SK-N-SH treated with all-trans-retinoic acid at 6 μM for 48 hours (cell line): ENCODE data around the gene MEF2C.

ENCODE experiments used
- ATAC-seq: fragments of 200-7000 bp; cut with Tn5 transposase; 3 replicates; pipeline ENCODE4 v1.9.1; 2020; ENCODE audit warnings: mild to moderate bottlenecking, moderate library complexity
- ARNTL ChIP-seq: fragments of 450-650 bp; formaldehyde crosslinking; IDR thresholded peaks from 2 replicates; pipeline ENCODE4 v1.5.0; 2020; ENCODE audit warnings: low read depth, mild to moderate bottlenecking, moderate library complexity, borderline replicate concordance
- BACH2 ChIP-seq: fragments of 250-450 bp; sonication (Bioruptor Pico); IDR thresholded peaks from 2 replicates; pipeline ENCODE4 v1.9.0; 2021; ENCODE audit warnings: mild to moderate bottlenecking, borderline replicate concordance
- CSDC2 ChIP-seq: fragments of 250-450 bp; sonication (Bioruptor Pico); IDR thresholded peaks from 2 replicates; pipeline ENCODE4 v1.5.0; 2020; ENCODE audit warnings: mild to moderate bottlenecking, moderate library complexity
- ESRRG ChIP-seq: fragments of 250-450 bp; sonication (Bioruptor Pico); IDR thresholded peaks from 2 replicates; pipeline ENCODE4 v1.6.1; 2021; ENCODE audit warnings: mild to moderate bottlenecking
- GLIS3 ChIP-seq: fragments of 250-450 bp; sonication (Bioruptor Pico); IDR thresholded peaks from 2 replicates; pipeline ENCODE4 v1.5.0; 2020; ENCODE audit warnings: mild to moderate bottlenecking, moderate library complexity
- ISL1 ChIP-seq: fragments of 250-450 bp; sonication (Bioruptor Pico); IDR thresholded peaks from 2 replicates; pipeline ENCODE4 v2.1.2; 2022; ENCODE audit warnings: mild to moderate bottlenecking, moderate library complexity
- OSR1 ChIP-seq: fragments of 250-450 bp; sonication (Bioruptor Pico); IDR thresholded peaks from 2 replicates; pipeline ENCODE4 v1.8.0; 2022; ENCODE audit warnings: moderate library complexity, mild to moderate bottlenecking, inconsistent platforms
- PPARA ChIP-seq: fragments of 250-450 bp; sonication (Bioruptor Pico); IDR thresholded peaks from 2 replicates; pipeline ENCODE4 v1.5.0; 2020; ENCODE audit warnings: mild to moderate bottlenecking, borderline replicate concordance
- RARB ChIP-seq: fragments of 250-450 bp; sonication (Bioruptor Pico); IDR thresholded peaks from 2 replicates; pipeline ENCODE4 v1.8.0; 2021; ENCODE audit warnings: mild to moderate bottlenecking, moderate library complexity
- SNAI2 ChIP-seq: fragments of 250-450 bp; sonication (Bioruptor Pico); IDR thresholded peaks from 2 replicates; pipeline ENCODE4 v1.5.0; 2020; ENCODE audit warnings: mild to moderate bottlenecking, moderate library complexity
- TCF4 ChIP-seq: fragments of 250-450 bp; sonication (Bioruptor Pico); IDR thresholded peaks from 2 replicates; pipeline ENCODE4 v1.8.0; 2021; ENCODE audit warnings: mild to moderate bottlenecking, moderate library complexity, borderline replicate concordance
- TOX ChIP-seq: fragments of 250-450 bp; sonication (Bioruptor Pico); IDR thresholded peaks from 2 replicates; pipeline ENCODE4 v1.8.0; 2021; ENCODE audit warnings: mild to moderate bottlenecking, moderate library complexity, borderline replicate concordance
- ZC3H10 ChIP-seq: fragments of 250-450 bp; sonication (Bioruptor Pico); IDR thresholded peaks from 2 replicates; pipeline ENCODE4 v1.5.1; 2021; ENCODE audit warnings: mild to moderate bottlenecking, moderate library complexity
- ZFP3 ChIP-seq: fragments of 250-450 bp; sonication (Bioruptor Pico); IDR thresholded peaks from 2 replicates; pipeline ENCODE4 v1.5.0; 2020; ENCODE audit warnings: mild to moderate bottlenecking, moderate library complexity
- ZFP30 ChIP-seq: fragments of 450-650 bp; formaldehyde crosslinking; IDR thresholded peaks from 2 replicates; pipeline ENCODE4 v1.5.0; 2022; ENCODE audit warnings: mild to moderate bottlenecking, moderate library complexity
- ZNF565 ChIP-seq: fragments of 450-650 bp; formaldehyde crosslinking; conservative IDR thresholded peaks from 2 replicates; pipeline ENCODE4 v1.5.0; 2020; ENCODE audit warnings: low read depth, mild to moderate bottlenecking, moderate library complexity
- ZNF70 ChIP-seq: fragments of 450-650 bp; formaldehyde crosslinking; IDR thresholded peaks from 2 replicates; pipeline ENCODE4 v1.5.0; 2020; ENCODE audit warnings: mild to moderate bottlenecking, moderate library complexity
- TF ChIP-seq, protein P1 (sequence below): fragments of 250-450 bp; sonication (Bioruptor Pico); IDR thresholded peaks from 2 replicates; pipeline ENCODE4 v1.8.0; 2020; ENCODE audit warnings: mild to moderate bottlenecking, moderate library complexity, borderline replicate concordance
- TF ChIP-seq, protein P2 (sequence below): fragments of 250-450 bp; sonication (Bioruptor Pico); IDR thresholded peaks from 2 replicates; pipeline ENCODE4 v1.5.1; 2021; ENCODE audit warnings: mild to moderate bottlenecking, moderate library complexity
- TF ChIP-seq, protein P3 (sequence below): fragments of 250-450 bp; sonication (Bioruptor Pico); IDR thresholded peaks from 2 replicates; pipeline ENCODE4 v1.8.0; 2021; ENCODE audit warnings: low read depth, mild to moderate bottlenecking, moderate library complexity, borderline replicate concordance
- TF ChIP-seq, protein P4 (sequence below): fragments of 250-450 bp; sonication (Bioruptor Pico); IDR thresholded peaks from 2 replicates; pipeline ENCODE4 v1.5.0; 2020; ENCODE audit warnings: mild to moderate bottlenecking, moderate library complexity

MEF2C gene

DNA sequence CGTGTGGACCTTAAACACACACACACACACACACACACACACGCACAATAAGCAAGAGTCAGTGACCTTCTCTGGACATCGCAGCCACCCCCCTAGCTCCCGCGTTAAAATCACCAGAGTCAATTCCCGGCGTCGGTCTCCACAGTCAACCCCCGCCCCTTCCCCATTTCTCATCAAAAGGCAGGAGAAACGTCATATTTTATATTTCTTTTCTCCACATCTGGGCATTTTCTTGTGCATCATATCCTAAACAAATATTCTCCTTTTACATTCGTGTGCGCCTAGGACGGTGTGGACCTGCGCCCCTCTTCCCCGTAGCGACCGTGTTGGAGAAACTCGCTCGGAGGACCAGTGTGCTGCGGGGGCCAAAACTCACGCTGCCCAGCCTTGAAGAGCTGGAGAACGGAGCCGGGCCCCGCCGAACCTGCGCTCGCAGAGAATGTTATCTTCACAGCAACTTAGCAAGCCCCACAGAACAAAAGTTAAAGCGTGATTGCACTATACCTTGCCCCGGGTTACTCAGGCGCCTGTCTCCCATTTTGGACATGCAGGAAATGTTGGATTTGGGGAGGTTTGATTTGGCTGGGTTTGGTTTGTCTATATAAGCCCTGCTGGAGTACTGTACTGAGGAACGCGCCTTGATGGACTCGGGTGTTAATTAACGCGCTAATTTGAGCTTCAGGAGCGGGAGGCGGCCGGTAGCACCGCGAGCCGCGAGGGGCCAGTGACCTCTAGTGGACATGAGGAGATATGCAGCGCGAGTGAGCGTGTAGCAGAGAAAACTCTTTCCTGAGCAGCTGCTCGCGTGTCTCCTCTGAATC is 192.4 kb downstream of the MEF2C start:
- peak; percentile 87 for ATAC-seq
- TF ChIP-seq, protein P1, sequence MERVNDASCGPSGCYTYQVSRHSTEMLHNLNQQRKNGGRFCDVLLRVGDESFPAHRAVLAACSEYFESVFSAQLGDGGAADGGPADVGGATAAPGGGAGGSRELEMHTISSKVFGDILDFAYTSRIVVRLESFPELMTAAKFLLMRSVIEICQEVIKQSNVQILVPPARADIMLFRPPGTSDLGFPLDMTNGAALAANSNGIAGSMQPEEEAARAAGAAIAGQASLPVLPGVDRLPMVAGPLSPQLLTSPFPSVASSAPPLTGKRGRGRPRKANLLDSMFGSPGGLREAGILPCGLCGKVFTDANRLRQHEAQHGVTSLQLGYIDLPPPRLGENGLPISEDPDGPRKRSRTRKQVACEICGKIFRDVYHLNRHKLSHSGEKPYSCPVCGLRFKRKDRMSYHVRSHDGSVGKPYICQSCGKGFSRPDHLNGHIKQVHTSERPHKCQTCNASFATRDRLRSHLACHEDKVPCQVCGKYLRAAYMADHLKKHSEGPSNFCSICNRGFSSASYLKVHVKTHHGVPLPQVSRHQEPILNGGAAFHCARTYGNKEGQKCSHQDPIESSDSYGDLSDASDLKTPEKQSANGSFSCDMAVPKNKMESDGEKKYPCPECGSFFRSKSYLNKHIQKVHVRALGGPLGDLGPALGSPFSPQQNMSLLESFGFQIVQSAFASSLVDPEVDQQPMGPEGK (CRISPR knock-in tag): no peak
- no peak for TF ChIP-seq ZFP30 (CRISPR knock-in tag)
- no peak for TF ChIP-seq RARB
- no peak for TF ChIP-seq ARNTL
- no peak for TF ChIP-seq OSR1 (CRISPR knock-in tag)
- no peak for TF ChIP-seq ZC3H10
- TF ChIP-seq SNAI2: no peak
- TF ChIP-seq GLIS3 (CRISPR knock-in tag): no peak
- TF ChIP-seq BACH2 (CRISPR knock-in tag): no peak
- no peak for TF ChIP-seq ZNF565 (CRISPR knock-in tag)
- TF ChIP-seq, protein P2, sequence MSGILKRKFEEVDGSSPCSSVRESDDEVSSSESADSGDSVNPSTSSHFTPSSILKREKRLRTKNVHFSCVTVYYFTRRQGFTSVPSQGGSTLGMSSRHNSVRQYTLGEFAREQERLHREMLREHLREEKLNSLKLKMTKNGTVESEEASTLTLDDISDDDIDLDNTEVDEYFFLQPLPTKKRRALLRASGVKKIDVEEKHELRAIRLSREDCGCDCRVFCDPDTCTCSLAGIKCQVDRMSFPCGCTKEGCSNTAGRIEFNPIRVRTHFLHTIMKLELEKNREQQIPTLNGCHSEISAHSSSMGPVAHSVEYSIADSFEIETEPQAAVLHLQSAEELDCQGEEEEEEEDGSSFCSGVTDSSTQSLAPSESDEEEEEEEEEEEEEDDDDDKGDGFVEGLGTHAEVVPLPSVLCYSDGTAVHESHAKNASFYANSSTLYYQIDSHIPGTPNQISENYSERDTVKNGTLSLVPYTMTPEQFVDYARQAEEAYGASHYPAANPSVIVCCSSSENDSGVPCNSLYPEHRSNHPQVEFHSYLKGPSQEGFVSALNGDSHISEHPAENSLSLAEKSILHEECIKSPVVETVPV: no peak
- no peak for TF ChIP-seq TOX (CRISPR knock-in tag)
- TF ChIP-seq TCF4 (CRISPR knock-in tag): no peak
- TF ChIP-seq, all 23 proteins: peak for 0

DNA sequence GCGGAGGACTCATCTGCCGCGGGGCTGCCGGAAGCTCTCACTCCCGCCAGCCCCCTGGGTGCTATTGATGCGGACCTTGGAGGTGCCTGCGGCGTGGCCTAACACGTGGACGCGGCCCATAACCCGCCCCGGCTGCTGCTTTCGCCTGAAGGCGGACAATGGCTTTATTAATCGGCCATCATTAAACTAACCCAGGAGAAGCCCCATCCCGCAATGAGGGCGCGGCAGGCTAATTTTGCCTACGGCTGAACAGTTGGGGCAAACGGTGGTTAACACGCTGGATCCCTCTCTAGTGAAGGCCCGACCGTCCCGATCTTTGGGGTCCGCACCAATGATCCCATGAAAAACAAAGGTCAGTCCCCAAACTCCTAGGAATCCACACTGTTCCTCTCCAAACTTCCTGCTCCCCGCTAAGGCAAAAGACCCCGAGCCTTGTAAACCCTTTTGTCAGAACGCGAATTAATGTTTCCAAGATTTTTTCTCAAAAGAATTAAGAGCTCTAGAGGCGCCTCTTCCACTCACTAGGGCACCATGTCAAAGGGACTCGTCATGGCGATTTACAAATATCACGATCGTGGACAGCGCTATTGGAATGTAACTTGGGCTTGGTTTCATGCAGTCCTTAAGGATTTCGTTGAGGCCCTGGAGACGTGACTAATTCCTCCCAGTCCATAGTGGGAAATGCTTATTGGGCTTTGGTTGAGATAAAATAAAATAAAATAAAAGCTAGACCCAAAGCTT is 193.1 kb downstream of the MEF2C start:
- TF ChIP-seq PPARA (CRISPR knock-in tag): no peak
- TF ChIP-seq ZFP3 (CRISPR knock-in tag): no peak
- TF ChIP-seq, protein P3, sequence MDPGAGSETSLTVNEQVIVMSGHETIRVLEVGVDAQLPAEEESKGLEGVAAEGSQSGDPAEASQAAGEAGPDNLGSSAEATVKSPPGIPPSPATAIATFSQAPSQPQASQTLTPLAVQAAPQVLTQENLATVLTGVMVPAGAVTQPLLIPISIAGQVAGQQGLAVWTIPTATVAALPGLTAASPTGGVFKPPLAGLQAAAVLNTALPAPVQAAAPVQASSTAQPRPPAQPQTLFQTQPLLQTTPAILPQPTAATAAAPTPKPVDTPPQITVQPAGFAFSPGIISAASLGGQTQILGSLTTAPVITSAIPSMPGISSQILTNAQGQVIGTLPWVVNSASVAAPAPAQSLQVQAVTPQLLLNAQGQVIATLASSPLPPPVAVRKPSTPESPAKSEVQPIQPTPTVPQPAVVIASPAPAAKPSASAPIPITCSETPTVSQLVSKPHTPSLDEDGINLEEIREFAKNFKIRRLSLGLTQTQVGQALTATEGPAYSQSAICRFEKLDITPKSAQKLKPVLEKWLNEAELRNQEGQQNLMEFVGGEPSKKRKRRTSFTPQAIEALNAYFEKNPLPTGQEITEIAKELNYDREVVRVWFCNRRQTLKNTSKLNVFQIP (CRISPR knock-in tag): no peak
- no peak for TF ChIP-seq ESRRG (CRISPR knock-in tag)
- TF ChIP-seq, protein P4, sequence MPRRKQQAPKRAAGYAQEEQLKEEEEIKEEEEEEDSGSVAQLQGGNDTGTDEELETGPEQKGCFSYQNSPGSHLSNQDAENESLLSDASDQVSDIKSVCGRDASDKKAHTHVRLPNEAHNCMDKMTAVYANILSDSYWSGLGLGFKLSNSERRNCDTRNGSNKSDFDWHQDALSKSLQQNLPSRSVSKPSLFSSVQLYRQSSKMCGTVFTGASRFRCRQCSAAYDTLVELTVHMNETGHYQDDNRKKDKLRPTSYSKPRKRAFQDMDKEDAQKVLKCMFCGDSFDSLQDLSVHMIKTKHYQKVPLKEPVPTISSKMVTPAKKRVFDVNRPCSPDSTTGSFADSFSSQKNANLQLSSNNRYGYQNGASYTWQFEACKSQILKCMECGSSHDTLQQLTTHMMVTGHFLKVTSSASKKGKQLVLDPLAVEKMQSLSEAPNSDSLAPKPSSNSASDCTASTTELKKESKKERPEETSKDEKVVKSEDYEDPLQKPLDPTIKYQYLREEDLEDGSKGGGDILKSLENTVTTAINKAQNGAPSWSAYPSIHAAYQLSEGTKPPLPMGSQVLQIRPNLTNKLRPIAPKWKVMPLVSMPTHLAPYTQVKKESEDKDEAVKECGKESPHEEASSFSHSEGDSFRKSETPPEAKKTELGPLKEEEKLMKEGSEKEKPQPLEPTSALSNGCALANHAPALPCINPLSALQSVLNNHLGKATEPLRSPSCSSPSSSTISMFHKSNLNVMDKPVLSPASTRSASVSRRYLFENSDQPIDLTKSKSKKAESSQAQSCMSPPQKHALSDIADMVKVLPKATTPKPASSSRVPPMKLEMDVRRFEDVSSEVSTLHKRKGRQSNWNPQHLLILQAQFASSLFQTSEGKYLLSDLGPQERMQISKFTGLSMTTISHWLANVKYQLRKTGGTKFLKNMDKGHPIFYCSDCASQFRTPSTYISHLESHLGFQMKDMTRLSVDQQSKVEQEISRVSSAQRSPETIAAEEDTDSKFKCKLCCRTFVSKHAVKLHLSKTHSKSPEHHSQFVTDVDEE (CRISPR knock-in tag): no peak
- TF ChIP-seq TOX (CRISPR knock-in tag): no peak
- no peak for TF ChIP-seq ZC3H10
- TF ChIP-seq, protein P2: no peak
- TF ChIP-seq RARB: no peak
- TF ChIP-seq ZNF565 (CRISPR knock-in tag): no peak
- no peak for TF ChIP-seq ISL1 (CRISPR knock-in tag)
- no peak for TF ChIP-seq ARNTL
- no peak for TF ChIP-seq ZNF70 (CRISPR knock-in tag)
- TF ChIP-seq GLIS3 (CRISPR knock-in tag): no peak
- TF ChIP-seq CSDC2: no peak
- no peak for TF ChIP-seq SNAI2
- TF ChIP-seq TCF4 (CRISPR knock-in tag): no peak
- TF ChIP-seq ZFP30 (CRISPR knock-in tag): no peak
- TF ChIP-seq BACH2 (CRISPR knock-in tag): no peak
- TF ChIP-seq, protein P1 (CRISPR knock-in tag): no peak
- TF ChIP-seq, all 23 proteins: peak for 0

More for the DNA sequence above, 193.1 kb downstream of the MEF2C start:
- ATAC-seq: no peak
